ENCODE data around the gene KCTD1.

KCTD1 gene

GRCh38 chr18:26479065-26479680 lies 69.2 kb downstream of the KCTD1 start:
- H3K9me2 ChIP-seq (replicated peaks; ENCODE audit: insufficient read depth, low read length), result no peaks in the 10 kb centered on the region

GRCh38 chr18:26477828-26478466 lies 70.4 kb downstream of the KCTD1 start:
- Histone ChIP-seq H4K20me1 (ENCODE audit: insufficient read depth, low read length) (no peaks in the 10 kb centered on the region), H3K27me3 (replicated peaks; ENCODE audit: insufficient read depth, low read length) (no peaks in the 10 kb centered on the region), H2AFZ (ENCODE audit: low read length) (no peak overlapping the region), H3K9ac (ENCODE audit: low read length) (no peak overlapping the region), H3K79me2 (ENCODE audit: low read length) (no peaks in the 10 kb centered on the region), H3K36me3 (replicated peaks; ENCODE audit: insufficient read depth, low read length) (no peaks in the 10 kb centered on the region), H3F3A (ENCODE audit: insufficient read depth, low read length) (no peaks in the 10 kb centered on the region), H3K9me3 (replicated peaks; ENCODE audit: insufficient read depth, low read length) (no peaks in the 10 kb centered on the region), H3K4me2 (ENCODE audit: low read depth, low read length) (no peak overlapping the region), H3K4me1 (ENCODE audit: low read length) (no peaks in the 10 kb centered on the region), H3K9me2 (replicated peaks; ENCODE audit: insufficient read depth, low read length) (no peaks in the 10 kb centered on the region), H3K27ac (ENCODE audit: low read length) (no peak overlapping the region), H3K4me3 (ENCODE audit: low read length) (no peak overlapping the region)
- no peak for DNase-seq
- TF ChIP-seq EZH2 (optimal IDR thresholded peaks at IDR 0.05; ENCODE audit: low read depth, low read length) (no peak), EZH2phosphoT487 (IDR thresholded peaks at IDR 0.05; ENCODE audit: low read length) (no peak), CTCF (IDR thresholded peaks at IDR 0.05; ENCODE audit: low read length) (no peak)

More at GRCh38 chr18:26479065-26479680, 69.2 kb downstream of the KCTD1 start:
- no peak overlapping the region for H2AFZ ChIP-seq (ENCODE audit: low read length)
- no peaks in the 10 kb centered on the region for H4K20me1 ChIP-seq (ENCODE audit: insufficient read depth, low read length)
- no peaks in the 10 kb centered on the region for H3K4me1 ChIP-seq (ENCODE audit: low read length)
- DNase-seq, result no peak
- H3K9ac ChIP-seq (ENCODE audit: low read length), result no peak overlapping the region
- H3F3A ChIP-seq (ENCODE audit: insufficient read depth, low read length), result no peaks in the 10 kb centered on the region
- H3K4me2 ChIP-seq (ENCODE audit: low read depth, low read length), result no peak overlapping the region
- no peak overlapping the region for H3K27ac ChIP-seq (ENCODE audit: low read length)
- no peak for TF ChIP-seq EZH2phosphoT487 (IDR thresholded peaks at IDR 0.05; ENCODE audit: low read length)
- no peak for TF ChIP-seq CTCF (IDR thresholded peaks at IDR 0.05; ENCODE audit: low read length)
- no peak for TF ChIP-seq EZH2 (optimal IDR thresholded peaks at IDR 0.05; ENCODE audit: low read depth, low read length)
- H3K9me3 ChIP-seq (replicated peaks; ENCODE audit: insufficient read depth, low read length), result no peaks in the 10 kb centered on the region
- H3K27me3 ChIP-seq (replicated peaks; ENCODE audit: insufficient read depth, low read length), result no peaks in the 10 kb centered on the region
- no peaks in the 10 kb centered on the region for H3K36me3 ChIP-seq (replicated peaks; ENCODE audit: insufficient read depth, low read length)
- H3K4me3 ChIP-seq (ENCODE audit: low read length), result no peak overlapping the region
- H3K79me2 ChIP-seq (ENCODE audit: low read length), result no peaks in the 10 kb centered on the region

- Histone ChIP-seq H3K9me2 (replicated peaks; ENCODE audit: insufficient read depth, low read length) (no peaks in the 10 kb centered on the region), H2AFZ (ENCODE audit: low read length) (no peak overlapping the region), H4K20me1 (ENCODE audit: insufficient read depth, low read length) (no peaks in the 10 kb centered on the region), H3K9ac (ENCODE audit: low read length) (no peak overlapping the region), H3K27me3 (replicated peaks; ENCODE audit: insufficient read depth, low read length) (no peaks in the 10 kb centered on the region), H3K9me3 (replicated peaks; ENCODE audit: insufficient read depth, low read length) (no peaks in the 10 kb centered on the region), H3K79me2 (ENCODE audit: low read length) (no peaks in the 10 kb centered on the region), H3K27ac (ENCODE audit: low read length) (no peak overlapping the region), H3F3A (ENCODE audit: insufficient read depth, low read length) (no peaks in the 10 kb centered on the region), H3K4me2 (ENCODE audit: low read depth, low read length) (no peak overlapping the region), H3K4me1 (ENCODE audit: low read length) (no peaks in the 10 kb centered on the region), H3K4me3 (ENCODE audit: low read length) (no peak overlapping the region), H3K36me3 (replicated peaks; ENCODE audit: insufficient read depth, low read length) (no peaks in the 10 kb centered on the region)
- DNase-seq, result no peak
- no peak for TF ChIP-seq EZH2 (optimal IDR thresholded peaks at IDR 0.05; ENCODE audit: low read depth, low read length)
- TF ChIP-seq EZH2phosphoT487 (IDR thresholded peaks at IDR 0.05; ENCODE audit: low read length), result no peak
Measured at GRCh38 chr18:26476697-26477096, 71.7 kb downstream of the KCTD1 start.

GRCh38 chr18:26474542-26474941 lies 73.8 kb downstream of the KCTD1 start:
- no peak overlapping the region for H2AFZ ChIP-seq (ENCODE audit: low read length)
- no peak for TF ChIP-seq EZH2 (optimal IDR thresholded peaks at IDR 0.05; ENCODE audit: low read depth, low read length)
- no peak for TF ChIP-seq CTCF (IDR thresholded peaks at IDR 0.05; ENCODE audit: low read length)
- TF ChIP-seq EZH2phosphoT487 (IDR thresholded peaks at IDR 0.05; ENCODE audit: low read length), result no peak
- no peak overlapping the region for H3K4me2 ChIP-seq (ENCODE audit: low read depth, low read length)
- H3F3A ChIP-seq (ENCODE audit: insufficient read depth, low read length), result no peaks in the 10 kb centered on the region
- H3K9me3 ChIP-seq (replicated peaks; ENCODE audit: insufficient read depth, low read length), result no peaks in the 10 kb centered on the region
- no peak overlapping the region for H3K4me3 ChIP-seq (ENCODE audit: low read length)
- H4K20me1 ChIP-seq (ENCODE audit: insufficient read depth, low read length), result no peaks in the 10 kb centered on the region
- H3K27me3 ChIP-seq (replicated peaks; ENCODE audit: insufficient read depth, low read length), result no peaks in the 10 kb centered on the region
- H3K36me3 ChIP-seq (replicated peaks; ENCODE audit: insufficient read depth, low read length), result no peaks in the 10 kb centered on the region
- no peak overlapping the region for H3K9ac ChIP-seq (ENCODE audit: low read length)
- no peak overlapping the region for H3K27ac ChIP-seq (ENCODE audit: low read length)
- DNase-seq, result no peak
- no peaks in the 10 kb centered on the region for H3K4me1 ChIP-seq (ENCODE audit: low read length)
- no peaks in the 10 kb centered on the region for H3K79me2 ChIP-seq (ENCODE audit: low read length)
- no peaks in the 10 kb centered on the region for H3K9me2 ChIP-seq (replicated peaks; ENCODE audit: insufficient read depth, low read length)

All from MM.1S (cell line).